A549 (cell line): ENCODE data around the gene CENPK.
"Not testable (repeated sequence)": the region's sequence is repeated elsewhere in the genome, so short reads cannot be mapped to it uniquely, and the experiment has no call there.

Experiments used
- BHLHE40 ChIP-seq: IDR thresholded peaks from 2 replicates; pipeline ENCODE4 v1.6.1; 2012; ENCODE audit warnings: low read depth, low read length, inconsistent platforms
- CEBPB ChIP-seq, 2 experiments: fragments of >200 bp in 1 of 2; sonication (Bioruptor Twin) in 1 of 2; formaldehyde crosslinking in 1 of 2; IDR thresholded peaks; 2 replicates each; pipeline ENCODE4 v1.6.1; 2012 to 2016
- CHD2 ChIP-seq: fragments of 150-350 bp; IDR thresholded peaks from 2 replicates; pipeline ENCODE4 v1.6.1; 2014; ENCODE audit warnings: low read length; ENCODE audit not compliant: partially characterized antibody
- CTCF ChIP-seq: fragments of >200 bp; sonication (Bioruptor Twin); formaldehyde crosslinking; IDR thresholded peaks from 3 replicates; pipeline ENCODE4 v1.5.1; 2016
- EP300 ChIP-seq, 2 experiments: fragments of >200 bp; sonication (Bioruptor Twin); formaldehyde crosslinking; IDR thresholded peaks; 2 replicates in 1 of 2; 3 replicates in 1 of 2; pipeline ENCODE4 v1.6.1; 2016 to 2017
- HDAC2 ChIP-seq: fragments of 200-600 bp; sonication (generic); IDR thresholded peaks from 2 replicates; pipeline ENCODE4 v1.6.1; 2016
- HOXA7 ChIP-seq: fragments of 250-450 bp; sonication (Bioruptor Pico); IDR thresholded peaks from 2 replicates; pipeline ENCODE4 v1.5.0; 2020; ENCODE audit warnings: mild to moderate bottlenecking, moderate library complexity
- KDM1A ChIP-seq: fragments of 200-600 bp; sonication (generic); IDR thresholded peaks from 2 replicates; pipeline ENCODE4 v1.6.1; 2016; ENCODE audit warnings: low read depth, mild to moderate bottlenecking
- MAX ChIP-seq: IDR thresholded peaks from 2 replicates; pipeline ENCODE4 v1.6.1; 2012
- NPAS2 ChIP-seq: fragments of 250-450 bp; sonication (Bioruptor Pico); IDR thresholded peaks from 2 replicates; pipeline ENCODE4 v1.8.0; 2022; ENCODE audit warnings: mild to moderate bottlenecking, moderate library complexity, borderline replicate concordance
- POLR2A ChIP-seq: IDR thresholded peaks from 2 replicates; pipeline ENCODE4 v1.6.1; 2012; ENCODE audit warnings: mild to moderate bottlenecking, low read length
- TP53 ChIP-seq: fragments of 250-450 bp; sonication (Bioruptor Pico); IDR thresholded peaks from 2 replicates; pipeline ENCODE4 v1.5.0; 2021; ENCODE audit warnings: mild to moderate bottlenecking, moderate library complexity
- USF2 ChIP-seq: fragments of 450-650 bp; IDR thresholded peaks from 2 replicates; pipeline ENCODE4 v1.6.1; 2014; ENCODE audit warnings: antibody characterized with exemption

GRCh38 chr5:65601761-65602160 lies 38.8 kb upstream of the CENPK start:
- TF ChIP-seq MAX; TP53; CEBPB (IDR thresholded peaks at IDR 0.05); CTCF; BHLHE40; CHD2; HOXA7 (CRISPR knock-in tag); NPAS2 (CRISPR knock-in tag); USF2; KDM1A; HDAC2; POLR2A; EP300 (IDR thresholded peaks at IDR 0.05): not testable (repeated sequence)
